Neuronal stem cell (in vitro differentiated cells): ENCODE measurements around the gene SLC35C1.

ENCODE experiments used
- DNase-seq: peaks from one replicate; pipeline ENCODE4 v3.0.0-alpha.2; 2013; ENCODE audit warnings: low spot score
- H2AFZ ChIP-seq: one replicate; pipeline ENCODE4 v1.6.1; 2013; ENCODE audit warnings: mild to moderate bottlenecking, low read length, inconsistent platforms
- H2AK5ac ChIP-seq: 2 replicates; pipeline ENCODE4 v1.6.1; 2013; ENCODE audit warnings: low read depth, mild to moderate bottlenecking, inconsistent platforms, low read length, moderate library complexity, mixed read lengths
- H2BK120ac ChIP-seq: 2 replicates; pipeline ENCODE4 v1.6.1; 2013; ENCODE audit warnings: low read depth, mild to moderate bottlenecking, inconsistent platforms, low read length, moderate library complexity, mixed read lengths
- H2BK12ac ChIP-seq: one replicate; pipeline ENCODE4 v1.6.1; 2013; ENCODE audit warnings: low read length, inconsistent platforms
- H2BK15ac ChIP-seq: 2 replicates; pipeline ENCODE4 v1.6.1; 2013; ENCODE audit warnings: mild to moderate bottlenecking, low read length, inconsistent platforms, mixed read lengths
- H2BK5ac ChIP-seq: one replicate; pipeline ENCODE4 v1.6.1; 2013; ENCODE audit warnings: inconsistent platforms, mild to moderate bottlenecking, low read length, moderate library complexity
- H3K14ac ChIP-seq: one replicate; pipeline ENCODE4 v1.6.1; 2013; ENCODE audit warnings: low read length, inconsistent platforms
- H3K18ac ChIP-seq: 2 replicates; pipeline ENCODE4 v1.6.1; 2013; ENCODE audit warnings: low read length, inconsistent platforms
- H3K23ac ChIP-seq: 2 replicates; pipeline ENCODE4 v1.6.1; 2013; ENCODE audit warnings: low read depth, mild to moderate bottlenecking, mixed read lengths, low read length, inconsistent platforms; ENCODE audit not compliant: poor library complexity
- H3K27ac ChIP-seq: replicated peaks from 3 replicates; pipeline ENCODE4 v1.5.1; 2013; ENCODE audit warnings: low read length, inconsistent platforms
- H3K27me3 ChIP-seq, 3 experiments: 2 replicates each; pipeline ENCODE4 v1.6.1; 2013; ENCODE audit warnings: low read length in 3 of 3, mild to moderate bottlenecking in 2 of 3, inconsistent platforms in 1 of 3, low read depth in 1 of 3, mixed read lengths in 1 of 3, moderate library complexity in 1 of 3; ENCODE audit not compliant: control insufficient read depth in 3 of 3, insufficient read depth in 3 of 3
- H3K36me3 ChIP-seq, 2 donors: replicated peaks in 1 of 2; 2 replicates each; pipeline ENCODE4 v1.6.1; 2013; ENCODE audit warnings: low read length in 2 of 2; ENCODE audit not compliant: control insufficient read depth in 2 of 2, insufficient read depth in 2 of 2
- H3K4ac ChIP-seq: 2 replicates; pipeline ENCODE4 v1.6.1; 2013; ENCODE audit warnings: inconsistent platforms, mild to moderate bottlenecking, low read length, moderate library complexity
- H3K4me1 ChIP-seq, 2 donors: 1 replicate in 1 of 2; 2 replicates in 1 of 2; pipeline ENCODE4 v1.6.1; 2013; ENCODE audit warnings: low read length in 2 of 2, low read depth in 1 of 2; ENCODE audit not compliant: control insufficient read depth in 2 of 2, insufficient read depth in 1 of 2
- H3K4me2 ChIP-seq: one replicate; pipeline ENCODE4 v1.6.1; 2013; ENCODE audit warnings: mild to moderate bottlenecking, low read length, inconsistent platforms; ENCODE audit not compliant: insufficient read depth, poor library complexity, severe bottlenecking
- H3K4me3 ChIP-seq, 2 donors: 2 replicates each; pipeline ENCODE4 v1.5.1; 2013; ENCODE audit warnings: low read length in 2 of 2, mild to moderate bottlenecking in 2 of 2, inconsistent platforms in 1 of 2, moderate library complexity in 1 of 2
- H3K79me1 ChIP-seq: one replicate; pipeline ENCODE4 v1.6.1; 2013; ENCODE audit warnings: low read depth, mild to moderate bottlenecking, inconsistent platforms, low read length, moderate library complexity
- H3K9ac ChIP-seq: one replicate; pipeline ENCODE4 v1.6.1; 2013; ENCODE audit warnings: mild to moderate bottlenecking, low read depth, low read length, inconsistent platforms; ENCODE audit not compliant: poor library complexity
- H3K9me3 ChIP-seq, 2 donors: replicated peaks in 1 of 2; 2 replicates each; pipeline versions ENCODE3 to v1.6.1; 2013; ENCODE audit warnings: low read length in 2 of 2, mild to moderate bottlenecking in 2 of 2, inconsistent platforms in 1 of 2, low read depth in 1 of 2, mixed read lengths in 1 of 2, moderate library complexity in 1 of 2; ENCODE audit not compliant: control insufficient read depth in 2 of 2, insufficient read depth in 1 of 2
- H4K8ac ChIP-seq: one replicate; pipeline ENCODE4 v1.6.1; 2013; ENCODE audit warnings: low read depth, mild to moderate bottlenecking, inconsistent platforms, low read length, moderate library complexity
- H4K91ac ChIP-seq: one replicate; pipeline ENCODE4 v1.6.1; 2013; ENCODE audit warnings: low read length, low read depth, mild to moderate bottlenecking, inconsistent platforms; ENCODE audit not compliant: poor library complexity
- WGBS, 2 donors: extraction: QIAGEN DNeasy Blood & Tissue Kit; methylation state at CpG; one replicate each; pipeline ENCODE4 v1.1.7; 2013; ENCODE audit warnings: missing lambda C conversion rate in 2 of 2, mixed read lengths in 1 of 2; ENCODE audit not compliant: insufficient read length in 2 of 2, insufficient replicate concordance in 1 of 2; ENCODE audit errors: extremely low coverage in 2 of 2; 5-methylcytosine and 5-hydroxymethylcytosine counted together

Gene SLC35C1

DNA sequence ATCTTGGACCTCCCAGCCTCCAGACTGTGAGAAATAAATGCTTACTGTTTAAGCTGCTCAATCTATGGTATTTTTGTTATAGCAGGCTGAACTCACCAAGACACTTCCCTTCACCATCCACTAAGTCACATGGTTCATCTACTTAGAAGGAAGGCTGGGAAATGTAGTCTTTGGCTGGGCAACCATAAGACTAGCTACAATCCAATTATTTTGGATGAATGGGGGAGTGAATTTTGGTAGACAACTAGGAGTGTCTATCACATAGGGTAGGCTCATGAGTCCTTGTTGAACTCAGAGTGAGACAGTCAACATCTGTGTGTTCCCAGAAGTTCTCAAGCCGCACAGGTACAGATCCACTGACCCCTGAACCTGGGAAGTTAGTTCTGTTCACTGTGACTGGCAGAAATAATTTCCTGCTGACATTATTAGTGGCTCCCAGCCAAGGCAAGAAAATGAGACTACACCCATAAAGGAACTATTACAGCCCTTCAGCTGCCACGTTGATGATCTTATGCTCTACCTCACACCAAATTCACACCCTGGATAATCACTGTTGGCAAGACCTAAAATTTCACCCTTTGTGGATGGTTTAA lies 3.1 kb upstream of the SLC35C1 start:
- no peak for DNase-seq
- Histone ChIP-seq H3K79me1 (no peaks in the 10 kb centered on the region), H4K8ac (no peak overlapping the region), H3K27me3 (peaks cover 0 to 57% (median 15%) of the 10 kb centered on the region in 3 experiments), H3K4me2 (no peak overlapping the region), H3K4me3 (no peak overlapping the region), H3K9ac (no peak overlapping the region), H3K27ac (no peak overlapping the region), H3K4me1 (peaks cover 7 to 8% of the 10 kb centered on the region in 2 donors), H2AFZ (no peak overlapping the region), H2BK12ac (no peak overlapping the region), H3K4ac (no peak overlapping the region), H3K14ac (no peak overlapping the region), H2BK5ac (no peak overlapping the region), H3K9me3 (no peaks in the 10 kb centered on the region), H2BK120ac (no peak overlapping the region), H3K36me3 (no peaks in the 10 kb centered on the region), H2AK5ac (no peak overlapping the region), H4K91ac (no peak overlapping the region), H3K18ac (no peak overlapping the region), H3K23ac (no peak overlapping the region), H2BK15ac (no peak overlapping the region)
- no CpG with 5 or more reads among the region's 2 CpGs for WGBS, 2 donors

DNA sequence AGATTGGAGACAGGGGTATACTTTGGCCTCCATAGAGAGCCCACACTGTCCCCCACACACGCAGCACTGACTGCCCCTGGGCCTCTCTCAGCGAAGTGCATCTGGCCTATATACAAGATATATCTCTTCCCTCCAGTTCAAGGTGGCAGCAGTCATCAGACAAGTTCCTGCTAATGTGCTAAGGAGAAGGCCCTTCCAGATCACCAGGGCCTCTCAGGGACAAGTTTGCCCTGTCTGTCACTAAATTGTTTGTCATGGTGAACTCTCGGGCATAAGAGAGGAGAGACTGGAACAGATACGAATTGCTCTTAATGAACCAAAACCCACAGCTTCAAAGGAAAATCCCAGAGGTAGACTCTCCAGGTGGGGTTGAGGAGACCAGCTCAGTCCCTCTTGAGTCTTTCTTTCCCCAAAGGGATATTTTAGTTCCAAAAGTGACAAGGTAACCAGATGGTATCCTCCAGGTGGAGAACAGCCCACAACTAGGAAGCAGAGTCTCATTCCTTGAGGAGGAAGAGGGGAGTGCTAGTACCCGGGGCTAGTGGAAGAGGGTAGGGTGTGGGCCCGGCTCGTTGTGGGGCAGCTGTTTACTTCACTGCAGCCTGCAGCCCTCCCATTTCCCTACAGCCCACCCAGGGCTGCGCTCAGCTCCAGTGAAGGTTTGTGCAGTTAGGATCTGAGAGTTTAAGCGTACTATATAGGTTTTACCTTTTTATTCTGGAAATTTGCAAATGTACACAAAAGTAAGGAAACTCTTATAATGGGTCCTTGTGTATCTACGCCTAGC lies 2.2 kb upstream of the SLC35C1 start:
- H3K14ac ChIP-seq: no peak overlapping the region
- H3K4me3 ChIP-seq: no peak overlapping the region
- no peak overlapping the region for H3K27ac ChIP-seq
- no peak overlapping the region for H3K23ac ChIP-seq
- no peaks in the 10 kb centered on the region for H3K79me1 ChIP-seq
- no peak overlapping the region for H2AK5ac ChIP-seq
- H2BK15ac ChIP-seq: no peak overlapping the region
- no peak overlapping the region for H4K91ac ChIP-seq
- H3K9ac ChIP-seq: no peak overlapping the region
- peaks cover 8 to 12% of the 10 kb centered on the region in 2 donors for H3K4me1 ChIP-seq
- no peak overlapping the region for H2BK5ac ChIP-seq
- H4K8ac ChIP-seq: no peak overlapping the region
- no peak for DNase-seq
- H3K18ac ChIP-seq: no peak overlapping the region
- no peak overlapping the region for H2BK120ac ChIP-seq
- H3K27me3 ChIP-seq: peaks cover 0 to 52% (median 15%) of the 10 kb centered on the region in 3 experiments
- WGBS, 2 donors: no CpG with 5 or more reads among the region's 10 CpGs
- H3K9me3 ChIP-seq: no peaks in the 10 kb centered on the region
- H2BK12ac ChIP-seq: no peak overlapping the region
- no peak overlapping the region for H3K4me2 ChIP-seq
- no peak overlapping the region for H3K4ac ChIP-seq
- no peak overlapping the region for H2AFZ ChIP-seq
- no peaks in the 10 kb centered on the region for H3K36me3 ChIP-seq

DNA sequence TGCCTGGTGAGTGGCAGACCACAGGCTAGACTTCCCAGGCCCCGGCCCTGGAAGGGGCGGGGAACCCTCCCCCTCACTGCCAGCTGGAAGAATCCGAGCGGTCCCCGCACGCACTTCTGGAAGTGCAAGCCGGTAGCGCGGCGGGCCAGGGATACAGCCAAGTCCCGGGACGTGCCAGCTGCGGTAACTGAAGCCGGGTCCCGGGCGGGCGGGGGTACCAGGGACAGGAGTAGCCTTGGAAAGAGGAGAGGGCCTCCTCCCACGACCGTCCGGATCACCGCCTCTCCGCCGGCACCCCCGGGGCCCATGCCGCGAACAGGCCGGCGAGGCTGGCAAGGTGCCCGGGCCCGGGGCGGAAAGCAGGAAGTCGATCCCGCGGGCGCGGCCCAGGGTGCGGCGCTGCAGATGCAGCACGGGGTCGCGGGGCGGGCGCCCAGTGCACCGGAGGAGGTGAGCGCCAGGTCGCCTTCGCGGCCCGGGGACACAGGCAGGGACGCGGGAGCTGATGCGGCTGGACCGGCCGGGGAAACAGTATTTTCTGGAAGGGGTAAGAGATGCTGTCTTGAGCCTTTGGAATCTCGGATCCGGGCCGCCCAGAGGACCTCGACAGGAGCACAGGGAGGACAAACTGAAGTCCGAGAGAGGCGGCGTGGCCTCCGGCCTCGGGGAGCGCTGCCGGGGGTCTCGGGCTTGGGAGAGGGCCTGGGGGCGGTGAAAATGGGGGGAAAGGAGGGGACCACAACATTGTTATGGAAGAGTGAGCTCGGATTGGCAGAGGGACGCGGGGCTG lies 783 bp upstream of the SLC35C1 start:
- peak overlapping the region; percentile 97 for H3K18ac ChIP-seq
- no peaks in the 10 kb centered on the region for H3K9me3 ChIP-seq
- H3K9ac ChIP-seq: peak overlapping the region; percentile 91
- H3K23ac ChIP-seq: peak overlapping the region; percentile 83
- peak overlapping the region; percentile 50 for H2BK15ac ChIP-seq
- H3K4me2 ChIP-seq: peak overlapping the region; percentile 98
- no peak overlapping the region for H3K4ac ChIP-seq
- H2BK120ac ChIP-seq: no peak overlapping the region
- H3K4me1 ChIP-seq: peaks cover 8 to 12% of the 10 kb centered on the region in 2 donors
- no peaks in the 10 kb centered on the region for H3K79me1 ChIP-seq
- no CpG with 5 or more reads among the region's 70 CpGs for WGBS, 2 donors
- no peak overlapping the region for H4K91ac ChIP-seq
- H2AK5ac ChIP-seq: no peak overlapping the region
- H4K8ac ChIP-seq: no peak overlapping the region
- peak overlapping the region; percentile 52 for H2BK12ac ChIP-seq
- no peak overlapping the region for H3K27ac ChIP-seq
- no peak overlapping the region for H3K14ac ChIP-seq
- peaks cover 0 to 4% of the 10 kb centered on the region in 2 donors for H3K36me3 ChIP-seq
- peak; percentile 54 for DNase-seq
- no peak overlapping the region for H2BK5ac ChIP-seq
- peak overlapping the region; percentile 100 for H2AFZ ChIP-seq
- H3K4me3 ChIP-seq: peak overlapping the region; percentile 77 to 94
- peaks cover 0 to 40% (median 15%) of the 10 kb centered on the region in 3 experiments for H3K27me3 ChIP-seq
